Measurements from ENCODE around the gene FKBP9. TPM values are rescaled to one million over a fixed set of nuclear protein-coding genes. Genes with fewer than 3 reads are reported as not detected.

FKBP9 gene
- total RNA-seq, 1 donor, result 1.2 TPM

GRCh38 chr7:33024189-33024757, 67.0 kb downstream of the FKBP9 start:
- Histone ChIP-seq H3K4me3 (ENCODE audit: low read length) (no peak overlapping the region), H3K9me3 (ENCODE audit: low read depth, low read length) (no peaks in the 10 kb centered on the region), H3K4me1 (ENCODE audit: insufficient read depth, low read length) (no peaks in the 10 kb centered on the region), H3K27me3 (ENCODE audit: insufficient read depth, low read length) (no peaks in the 10 kb centered on the region)

- no peaks in the 10 kb centered on the region for H3K27me3 ChIP-seq (ENCODE audit: insufficient read depth, low read length)
- H3K4me1 ChIP-seq (ENCODE audit: insufficient read depth, low read length), result peaks cover 8% of the 10 kb centered on the region
- no peak overlapping the region for H3K4me3 ChIP-seq (ENCODE audit: low read length)
- no peaks in the 10 kb centered on the region for H3K9me3 ChIP-seq (ENCODE audit: low read depth, low read length)
Observed at GRCh38 chr7:33035776-33036175, 78.5 kb downstream of the FKBP9 start.

GRCh38 chr7:33038639-33039038, 81.4 kb downstream of the FKBP9 start:
- Histone ChIP-seq H3K9me3 (ENCODE audit: low read depth, low read length) (no peaks in the 10 kb centered on the region), H3K27me3 (ENCODE audit: insufficient read depth, low read length) (no peaks in the 10 kb centered on the region), H3K4me1 (ENCODE audit: insufficient read depth, low read length) (peaks cover 22% of the 10 kb centered on the region), H3K4me3 (ENCODE audit: low read length) (no peak overlapping the region)

- no peaks in the 10 kb centered on the region for H3K27me3 ChIP-seq (ENCODE audit: insufficient read depth, low read length)
- peaks cover 23% of the 10 kb centered on the region for H3K4me1 ChIP-seq (ENCODE audit: insufficient read depth, low read length)
- peak overlapping the region; percentile 37 for H3K4me3 ChIP-seq (ENCODE audit: low read length)
- H3K9me3 ChIP-seq (ENCODE audit: low read depth, low read length), result no peaks in the 10 kb centered on the region
Observed at GRCh38 chr7:33039257-33039902, 82.1 kb downstream of the FKBP9 start.

- Histone ChIP-seq H3K9me3 (ENCODE audit: low read depth, low read length) (no peaks in the 10 kb centered on the region), H3K4me1 (ENCODE audit: insufficient read depth, low read length) (peaks cover 23% of the 10 kb centered on the region), H3K4me3 (ENCODE audit: low read length) (peak overlapping the region; percentile 37), H3K27me3 (ENCODE audit: insufficient read depth, low read length) (no peaks in the 10 kb centered on the region)
Observed at GRCh38 chr7:33039903-33040292, 82.7 kb downstream of the FKBP9 start.

- Histone ChIP-seq H3K4me3 (ENCODE audit: low read length) (peak overlapping the region; percentile 20), H3K4me1 (ENCODE audit: insufficient read depth, low read length) (peaks cover 23% of the 10 kb centered on the region)
Observed at GRCh38 chr7:33040803-33041516, 83.7 kb downstream of the FKBP9 start.

GRCh38 chr7:33041631-33042428, 84.6 kb downstream of the FKBP9 start:
- no peak overlapping the region for H3K4me3 ChIP-seq (ENCODE audit: low read length)
- peaks cover 23% of the 10 kb centered on the region for H3K4me1 ChIP-seq (ENCODE audit: insufficient read depth, low read length)
- no peaks in the 10 kb centered on the region for H3K27me3 ChIP-seq (ENCODE audit: insufficient read depth, low read length)

More at GRCh38 chr7:33040803-33041516, 83.7 kb downstream of the FKBP9 start:
- Histone ChIP-seq H3K9me3 (ENCODE audit: low read depth, low read length) (no peaks in the 10 kb centered on the region), H3K27me3 (ENCODE audit: insufficient read depth, low read length) (no peaks in the 10 kb centered on the region)

GRCh38 chr7:33043501-33044400, 86.5 kb downstream of the FKBP9 start:
- H3K4me1 ChIP-seq (ENCODE audit: insufficient read depth, low read length), result peaks cover 34% of the 10 kb centered on the region
- no peak overlapping the region for H3K4me3 ChIP-seq (ENCODE audit: low read length)
- H3K9me3 ChIP-seq (ENCODE audit: low read depth, low read length), result no peaks in the 10 kb centered on the region
- no peaks in the 10 kb centered on the region for H3K27me3 ChIP-seq (ENCODE audit: insufficient read depth, low read length)

More at GRCh38 chr7:33041631-33042428, 84.6 kb downstream of the FKBP9 start:
- H3K9me3 ChIP-seq (ENCODE audit: low read depth, low read length), result no peaks in the 10 kb centered on the region

- Histone ChIP-seq H3K27me3 (ENCODE audit: insufficient read depth, low read length) (no peaks in the 10 kb centered on the region), H3K4me1 (ENCODE audit: insufficient read depth, low read length) (peaks cover 37% of the 10 kb centered on the region), H3K4me3 (ENCODE audit: low read length) (no peak overlapping the region), H3K9me3 (ENCODE audit: low read depth, low read length) (no peaks in the 10 kb centered on the region)
Observed at GRCh38 chr7:33044401-33044718, 87.1 kb downstream of the FKBP9 start.

- Histone ChIP-seq H3K4me1 (ENCODE audit: insufficient read depth, low read length) (peaks cover 41% of the 10 kb centered on the region), H3K9me3 (ENCODE audit: low read depth, low read length) (no peaks in the 10 kb centered on the region), H3K4me3 (ENCODE audit: low read length) (no peak overlapping the region), H3K27me3 (ENCODE audit: insufficient read depth, low read length) (no peaks in the 10 kb centered on the region)
Observed at GRCh38 chr7:33044986-33045385, 87.7 kb downstream of the FKBP9 start.

- Histone ChIP-seq H3K4me3 (ENCODE audit: low read length) (no peak overlapping the region), H3K9me3 (ENCODE audit: low read depth, low read length) (no peaks in the 10 kb centered on the region), H3K4me1 (ENCODE audit: insufficient read depth, low read length) (peaks cover 45% of the 10 kb centered on the region), H3K27me3 (ENCODE audit: insufficient read depth, low read length) (no peaks in the 10 kb centered on the region)
Observed at GRCh38 chr7:33048257-33048656, 91.0 kb downstream of the FKBP9 start.

GRCh38 chr7:33048704-33049103, 91.5 kb downstream of the FKBP9 start:
- no peak overlapping the region for H3K4me3 ChIP-seq (ENCODE audit: low read length)
- H3K4me1 ChIP-seq (ENCODE audit: insufficient read depth, low read length), result peaks cover 44% of the 10 kb centered on the region
- no peaks in the 10 kb centered on the region for H3K9me3 ChIP-seq (ENCODE audit: low read depth, low read length)
- no peaks in the 10 kb centered on the region for H3K27me3 ChIP-seq (ENCODE audit: insufficient read depth, low read length)

- H3K27me3 ChIP-seq (ENCODE audit: insufficient read depth, low read length), result no peaks in the 10 kb centered on the region
- H3K4me1 ChIP-seq (ENCODE audit: insufficient read depth, low read length), result peaks cover 64% of the 10 kb centered on the region
Observed at GRCh38 chr7:33050535-33051318, 93.5 kb downstream of the FKBP9 start.

GRCh38 chr7:33053721-33054120, 96.5 kb downstream of the FKBP9 start:
- peaks cover 55% of the 10 kb centered on the region for H3K4me1 ChIP-seq (ENCODE audit: insufficient read depth, low read length)

More at GRCh38 chr7:33050535-33051318, 93.5 kb downstream of the FKBP9 start:
- Histone ChIP-seq H3K9me3 (ENCODE audit: low read depth, low read length) (no peaks in the 10 kb centered on the region), H3K4me3 (ENCODE audit: low read length) (peak overlapping the region; percentile 8)

More at GRCh38 chr7:33053721-33054120, 96.5 kb downstream of the FKBP9 start:
- Histone ChIP-seq H3K9me3 (ENCODE audit: low read depth, low read length) (no peaks in the 10 kb centered on the region), H3K27me3 (ENCODE audit: insufficient read depth, low read length) (no peaks in the 10 kb centered on the region), H3K4me3 (ENCODE audit: low read length) (no peak overlapping the region)
